ENCODE measurements around the gene ZNF37A.
A peak's percentile ranks its signal among the peaks of the same experiment; 100 is the strongest.
"Not testable (repeated sequence)": the region's sequence is repeated elsewhere in the genome, so short reads cannot be mapped to it uniquely, and the experiment has no call there.

ZNF37A gene

DNA sequence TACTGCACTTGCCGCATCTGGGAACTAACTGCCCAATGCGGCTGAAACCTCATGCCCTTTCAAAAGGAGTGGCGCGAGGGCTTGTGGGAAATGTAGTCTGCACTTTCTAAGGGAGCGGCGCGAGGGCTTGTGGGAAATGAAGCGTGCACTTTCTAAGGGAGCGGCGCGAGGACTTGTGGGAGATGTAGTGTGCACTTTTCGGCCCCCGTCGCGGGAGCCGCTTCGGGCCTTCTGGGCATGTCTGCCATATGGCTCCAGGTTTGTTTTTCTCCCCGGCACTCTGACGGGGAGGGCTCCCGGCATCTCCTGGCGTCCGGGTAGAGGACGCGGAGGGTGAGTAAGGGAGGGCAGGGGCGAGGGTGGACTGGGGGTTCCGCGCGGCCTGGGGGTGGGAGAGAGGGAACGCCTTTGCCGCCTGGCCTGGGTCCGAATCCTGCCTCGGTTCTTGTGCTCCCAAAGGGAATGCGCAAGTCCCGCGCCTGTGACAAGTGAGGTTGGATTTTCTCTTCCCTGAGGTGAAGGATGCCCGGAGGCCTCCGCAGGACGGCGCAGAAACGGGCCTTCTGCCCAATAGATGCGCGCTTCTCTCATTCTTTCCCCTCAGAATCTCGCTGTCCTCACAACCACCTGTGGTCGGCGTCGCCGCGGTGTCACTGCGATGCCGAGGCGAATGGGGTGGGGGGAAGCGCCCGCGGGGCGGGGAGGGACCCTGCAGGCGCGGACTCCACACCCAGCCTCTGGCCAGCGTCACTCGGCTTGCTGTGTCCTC lies at the start of gene ZNF37A:
Gene ZNF37A, plus strand, starts transcription at position 180 of the 769 bp plus-strand sequence. CDS start 2,281 bp downstream, outside the sequence.
- intact Hi-C loops (cut with micrococcal nuclease) = loop anchor here (1.0 to 2.0 kb wide), 4 partner anchors 56 to 237 kb away; partner anchors contain the start of genes ZNF248, ZNF25 and ZNF33A
- peak within 1 kb of the TSS; percentile 90 for H3K4me3 Mint-ChIP-seq
- peaks cover 6% of the 10 kb centered on the region for H3K9me3 Mint-ChIP-seq
- no peaks in the 10 kb centered on the region for H3K27me3 Mint-ChIP-seq
- H3K4me1 Mint-ChIP-seq (ENCODE audit: low read depth) = peaks cover 25% of the 10 kb centered on the region
- peak within 1 kb of the TSS; percentile 93 for H3K27ac Mint-ChIP-seq
- H3K36me3 Mint-ChIP-seq (ENCODE audit: low read depth) = peaks cover 58% of the 10 kb centered on the region

DNA sequence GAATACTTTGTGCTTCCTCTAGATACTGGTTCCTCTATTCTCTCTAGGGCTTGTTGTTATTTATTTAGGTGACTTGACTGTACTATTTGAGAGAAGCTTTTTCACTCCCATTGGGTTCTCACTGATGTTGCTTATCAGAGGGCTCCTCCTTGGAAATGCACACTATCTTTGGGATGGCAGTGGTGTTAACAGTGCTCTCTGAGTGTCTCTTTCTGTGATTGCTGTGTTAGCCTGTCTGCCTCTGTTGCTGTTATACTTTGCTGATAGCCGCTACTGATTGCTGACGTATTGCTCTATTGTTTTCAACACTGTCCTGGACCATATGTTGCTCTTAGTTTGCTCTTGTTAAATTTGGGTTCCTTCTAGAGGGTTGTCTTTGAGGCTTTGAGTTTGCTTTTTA lies 49.0 kb upstream of the ZNF37A start:
- Mint-ChIP-seq H3K9me3 (peaks cover 23% of the 10 kb centered on the region), H3K4me3 (no peak overlapping the region), H3K4me1 (ENCODE audit: low read depth) (no peaks in the 10 kb centered on the region), H3K27ac (no peak overlapping the region), H3K27me3 (no peaks in the 10 kb centered on the region), H3K36me3 (ENCODE audit: low read depth) (peaks cover 81% of the 10 kb centered on the region)
- intact Hi-C loops (cut with micrococcal nuclease) = no loop called here

DNA sequence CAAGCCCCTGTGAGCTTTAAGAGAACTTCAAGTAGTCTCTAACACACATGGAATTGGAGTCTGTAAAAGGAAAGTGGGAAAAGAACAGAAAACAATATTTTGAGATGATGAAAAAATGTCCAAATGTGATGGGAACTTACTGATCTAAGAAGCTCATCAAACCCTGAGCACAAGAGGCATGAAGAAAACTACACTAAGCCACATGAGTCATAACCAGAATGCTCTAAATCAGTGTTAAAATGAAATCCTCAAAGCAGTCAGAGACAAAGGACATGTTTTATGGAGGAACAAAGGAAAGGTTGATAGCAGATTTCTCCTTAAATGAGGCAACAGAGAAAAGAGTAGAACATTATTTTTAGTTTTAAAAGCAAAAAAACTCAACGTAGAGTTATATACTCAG lies 46.5 kb upstream of the ZNF37A start:
- peaks cover 75% of the 10 kb centered on the region for H3K36me3 Mint-ChIP-seq (ENCODE audit: low read depth)
- H3K9me3 Mint-ChIP-seq = peaks cover 25% of the 10 kb centered on the region
- H3K27me3 Mint-ChIP-seq = no peaks in the 10 kb centered on the region
- no peaks in the 10 kb centered on the region for H3K4me1 Mint-ChIP-seq (ENCODE audit: low read depth)
- no peak overlapping the region for H3K4me3 Mint-ChIP-seq
- H3K27ac Mint-ChIP-seq = no peak overlapping the region
- intact Hi-C loops (cut with micrococcal nuclease) = no loop called here

DNA sequence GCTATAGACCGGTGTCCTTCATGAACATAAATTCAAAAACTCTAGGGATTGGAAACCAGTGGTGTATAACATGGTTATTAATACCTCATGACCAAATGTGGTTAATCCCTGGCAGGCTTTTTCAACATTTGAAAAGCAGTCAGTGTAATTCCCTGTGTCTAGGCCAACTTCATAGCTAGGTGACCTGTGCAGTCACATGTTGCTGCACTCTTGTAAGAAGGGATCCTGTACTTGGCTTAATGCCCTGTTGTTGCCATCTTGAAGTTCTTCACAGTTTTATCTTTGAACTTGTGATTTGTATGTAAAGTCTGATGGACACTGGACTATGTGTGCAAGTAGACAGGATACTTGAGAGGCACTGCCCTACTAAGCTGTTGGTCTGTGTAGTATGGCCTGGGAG lies 43.9 kb upstream of the ZNF37A start:
- Mint-ChIP-seq H3K27ac (no peak overlapping the region), H3K36me3 (ENCODE audit: low read depth) (peaks cover 75% of the 10 kb centered on the region), H3K9me3 (peaks cover 47% of the 10 kb centered on the region), H3K4me1 (ENCODE audit: low read depth) (no peaks in the 10 kb centered on the region), H3K4me3 (no peak overlapping the region), H3K27me3 (no peaks in the 10 kb centered on the region)
- intact Hi-C loops (cut with micrococcal nuclease) = no loop called here

DNA sequence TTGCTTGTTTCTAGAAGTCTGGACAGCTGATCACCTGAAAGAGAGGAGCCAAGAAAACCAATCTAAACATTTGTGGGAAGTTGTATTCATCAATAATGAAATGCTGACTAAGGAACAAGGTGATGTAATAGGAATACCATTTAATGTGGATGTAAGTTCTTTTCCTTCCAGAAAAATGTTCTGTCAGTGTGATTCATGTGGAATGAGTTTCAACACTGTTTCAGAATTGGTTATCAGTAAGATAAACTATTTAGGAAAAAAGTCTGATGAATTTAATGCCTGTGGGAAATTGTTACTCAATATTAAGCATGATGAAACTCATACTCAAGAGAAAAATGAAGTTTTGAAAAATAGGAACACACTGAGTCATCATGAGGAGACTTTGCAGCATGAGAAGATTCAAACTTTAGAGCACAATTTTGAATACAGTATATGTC lies 39.8 kb upstream of the ZNF37A start:
- intact Hi-C loops (cut with micrococcal nuclease) = no loop called here
- no peaks in the 10 kb centered on the region for H3K27me3 Mint-ChIP-seq
- peaks cover 59% of the 10 kb centered on the region for H3K9me3 Mint-ChIP-seq
- no peaks in the 10 kb centered on the region for H3K4me1 Mint-ChIP-seq (ENCODE audit: low read depth)
- H3K36me3 Mint-ChIP-seq (ENCODE audit: low read depth) = peaks cover 83% of the 10 kb centered on the region
- no peak overlapping the region for H3K27ac Mint-ChIP-seq
- no peak overlapping the region for H3K4me3 Mint-ChIP-seq

DNA sequence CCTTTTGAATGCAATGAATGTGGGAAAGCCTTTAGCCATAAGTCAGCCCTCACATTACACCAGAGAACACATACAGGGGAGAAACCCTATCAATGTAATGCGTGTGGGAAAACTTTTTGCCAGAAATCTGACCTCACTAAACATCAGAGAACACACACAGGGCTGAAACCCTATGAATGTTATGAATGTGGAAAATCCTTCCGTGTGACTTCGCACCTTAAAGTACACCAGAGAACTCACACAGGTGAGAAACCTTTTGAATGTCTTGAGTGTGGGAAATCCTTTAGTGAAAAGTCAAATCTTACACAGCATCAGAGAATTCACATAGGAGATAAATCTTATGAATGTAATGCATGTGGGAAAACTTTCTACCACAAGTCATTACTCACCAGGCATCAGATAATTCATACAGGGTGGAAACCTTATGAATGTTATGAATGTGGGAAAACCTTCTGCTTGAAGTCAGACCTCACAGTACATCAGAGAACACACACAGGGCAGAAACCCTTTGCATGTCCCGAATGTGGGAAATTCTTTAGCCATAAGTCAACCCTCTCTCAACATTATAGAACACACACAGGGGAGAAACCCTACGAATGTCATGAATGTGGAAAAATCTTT lies 38.8 kb upstream of the ZNF37A start:
- Mint-ChIP-seq H3K36me3 (ENCODE audit: low read depth) (peaks cover 82% of the 10 kb centered on the region), H3K9me3 (peaks cover 53% of the 10 kb centered on the region)
- H3K27ac Mint-ChIP-seq; H3K4me1 Mint-ChIP-seq (ENCODE audit: low read depth); intact Hi-C loops (cut with micrococcal nuclease); H3K27me3 Mint-ChIP-seq; H3K4me3 Mint-ChIP-seq: not testable (repeated sequence)

DNA sequence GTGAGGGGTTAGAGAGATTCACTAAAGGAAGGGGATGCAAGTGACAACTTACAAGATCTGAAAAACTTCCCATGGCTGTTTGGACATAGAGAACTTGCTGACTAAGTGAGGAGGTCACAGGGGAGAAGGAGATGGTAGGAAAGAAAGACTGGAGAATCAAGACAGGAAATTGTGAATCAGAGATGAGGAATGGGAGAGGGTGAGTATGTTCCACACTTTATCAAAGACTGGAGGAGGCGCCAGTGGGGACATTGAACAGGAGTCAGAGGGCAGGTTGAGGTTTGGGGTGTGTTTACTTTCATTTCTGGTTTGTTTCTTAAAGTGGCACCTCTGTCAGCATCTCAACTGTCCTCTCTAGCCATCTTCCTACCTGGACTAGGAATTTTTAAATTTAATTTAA lies 24.5 kb upstream of the ZNF37A start:
- H3K36me3 Mint-ChIP-seq (ENCODE audit: low read depth); H3K27me3 Mint-ChIP-seq; H3K27ac Mint-ChIP-seq; H3K4me3 Mint-ChIP-seq; H3K9me3 Mint-ChIP-seq; intact Hi-C loops (cut with micrococcal nuclease): not testable (repeated sequence)
- H3K4me1 Mint-ChIP-seq (ENCODE audit: low read depth) = peaks cover 12% of the 10 kb centered on the region

DNA sequence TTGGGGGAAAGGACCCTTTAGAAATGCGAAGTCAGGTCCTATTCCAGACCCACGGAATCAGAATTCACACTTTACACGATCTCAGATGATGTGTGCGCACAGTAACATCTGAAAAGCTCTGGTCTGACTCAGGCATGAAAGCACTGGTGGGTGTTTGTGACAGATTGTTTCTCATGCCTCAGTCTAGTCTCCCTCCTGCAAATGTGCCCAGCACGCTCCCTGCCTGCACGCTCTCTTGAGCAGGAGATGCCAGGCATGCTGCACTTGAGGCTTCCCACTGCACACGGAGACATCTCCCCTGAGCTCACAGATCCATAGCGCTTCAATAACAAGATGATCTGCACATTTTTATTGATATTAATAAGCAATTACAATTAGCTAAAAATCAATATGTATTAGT lies 23.6 kb upstream of the ZNF37A start:
- Mint-ChIP-seq H3K36me3 (ENCODE audit: low read depth) (no peaks in the 10 kb centered on the region), H3K4me3 (no peak overlapping the region), H3K4me1 (ENCODE audit: low read depth) (peaks cover 12% of the 10 kb centered on the region), H3K27me3 (no peaks in the 10 kb centered on the region), H3K9me3 (peaks cover 16% of the 10 kb centered on the region), H3K27ac (no peak overlapping the region)
- intact Hi-C loops (cut with micrococcal nuclease) = no loop called here

DNA sequence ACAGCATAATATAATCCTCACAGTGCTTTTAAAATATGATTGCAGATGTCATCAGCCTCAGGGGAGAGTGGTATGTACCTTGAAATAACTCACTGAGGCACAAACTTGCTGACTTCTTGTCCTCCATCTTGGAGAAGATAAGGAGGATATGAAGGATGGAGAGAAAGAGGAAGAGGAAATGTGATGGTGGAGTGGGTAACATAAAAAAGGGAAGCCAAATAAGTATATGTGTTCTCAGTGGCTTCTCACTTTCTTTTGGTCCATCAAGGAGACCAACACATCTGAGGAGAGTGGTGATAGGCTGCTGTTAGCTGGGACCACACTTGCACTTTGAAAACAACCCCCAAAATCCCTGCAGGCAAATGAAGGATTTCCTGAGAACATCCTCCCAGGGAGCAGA lies 21.6 kb upstream of the ZNF37A start:
- Mint-ChIP-seq H3K9me3 (peaks cover 37% of the 10 kb centered on the region), H3K27me3 (no peaks in the 10 kb centered on the region), H3K27ac (no peak overlapping the region), H3K36me3 (ENCODE audit: low read depth) (no peaks in the 10 kb centered on the region), H3K4me1 (ENCODE audit: low read depth) (peaks cover 12% of the 10 kb centered on the region), H3K4me3 (no peak overlapping the region)
- intact Hi-C loops (cut with micrococcal nuclease) = no loop called here

DNA sequence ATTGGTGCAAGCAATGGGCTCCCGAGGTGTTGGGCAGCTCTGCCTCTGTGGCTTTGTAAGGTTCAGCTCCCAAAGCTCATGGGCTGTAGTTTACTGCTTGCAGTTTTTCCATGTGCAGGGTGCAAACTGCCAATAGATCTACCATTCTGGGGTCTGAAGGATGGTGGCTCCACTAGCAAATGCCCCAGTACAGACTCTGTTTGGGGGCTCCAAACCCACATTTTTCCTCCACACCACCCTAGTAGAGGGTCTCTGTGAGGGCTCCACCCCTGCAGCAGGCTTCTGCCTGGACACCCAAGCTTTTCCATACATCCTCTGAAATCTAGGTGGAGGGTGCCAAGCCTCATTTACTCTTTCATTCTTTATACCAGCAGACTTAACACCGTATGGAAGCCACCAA lies 17.4 kb upstream of the ZNF37A start:
- Mint-ChIP-seq H3K27me3 (no peaks in the 10 kb centered on the region), H3K9me3 (peaks cover 45% of the 10 kb centered on the region), H3K4me1 (ENCODE audit: low read depth) (peaks cover 6% of the 10 kb centered on the region), H3K36me3 (ENCODE audit: low read depth) (no peaks in the 10 kb centered on the region), H3K4me3 (no peak overlapping the region), H3K27ac (no peak overlapping the region)
- intact Hi-C loops (cut with micrococcal nuclease) = no loop called here

DNA sequence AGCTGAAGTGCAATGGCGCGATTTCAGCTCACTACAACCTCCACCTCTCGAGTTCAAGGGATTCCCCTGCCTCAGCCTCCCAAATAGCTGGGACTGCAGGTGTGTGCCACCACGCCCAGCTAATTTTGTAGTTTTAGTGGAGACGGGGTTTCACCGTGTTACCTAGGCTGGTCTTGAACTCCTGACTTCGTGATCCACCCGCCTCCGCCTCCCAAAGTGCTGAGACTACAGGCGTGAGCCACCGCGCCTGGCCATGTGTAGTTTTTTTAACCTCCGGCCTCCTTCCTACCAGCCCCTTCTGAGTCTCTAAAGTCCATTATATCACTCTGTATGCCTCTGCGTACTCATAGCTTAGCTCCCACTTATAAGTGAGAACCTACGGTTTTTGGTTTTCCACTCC lies 819 bp upstream of the ZNF37A start:
- Mint-ChIP-seq H3K4me3 (peak overlapping the region; percentile 90), H3K36me3 (ENCODE audit: low read depth) (peaks cover 48% of the 10 kb centered on the region), H3K27ac (peak overlapping the region; percentile 93), H3K4me1 (ENCODE audit: low read depth) (peaks cover 25% of the 10 kb centered on the region)
- intact Hi-C loops (cut with micrococcal nuclease); H3K9me3 Mint-ChIP-seq; H3K27me3 Mint-ChIP-seq: not testable (repeated sequence)

DNA sequence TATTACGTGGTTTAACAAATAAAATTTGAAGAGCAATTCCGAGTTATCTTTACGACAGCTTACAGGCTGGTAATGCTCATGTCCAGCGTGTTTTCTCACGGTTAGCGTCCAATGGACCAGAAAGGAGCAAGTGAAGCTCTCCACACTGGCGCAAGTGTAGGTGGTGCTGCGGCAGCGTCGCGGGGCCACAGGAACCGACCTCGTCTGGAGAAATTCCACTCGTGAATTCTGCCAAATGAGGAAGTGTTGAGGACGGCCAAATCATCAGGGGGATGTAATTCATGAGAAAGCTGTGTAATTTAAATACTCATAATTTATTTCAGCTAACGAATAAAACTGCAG lies 350 bp upstream of the ZNF37A start:
- peaks cover 25% of the 10 kb centered on the region for H3K4me1 Mint-ChIP-seq (ENCODE audit: low read depth)
- peak overlapping the region; percentile 93 for H3K27ac Mint-ChIP-seq
- H3K9me3 Mint-ChIP-seq = peaks cover under 1% of the 10 kb centered on the region
- intact Hi-C loops (cut with micrococcal nuclease) = loop anchor here (1.0 to 2.0 kb wide), 4 partner anchors 55 to 236 kb away; partner anchors contain the start of genes ZNF248, ZNF25 and ZNF33A
- peaks cover 53% of the 10 kb centered on the region for H3K36me3 Mint-ChIP-seq (ENCODE audit: low read depth)
- no peaks in the 10 kb centered on the region for H3K27me3 Mint-ChIP-seq
- H3K4me3 Mint-ChIP-seq = peak overlapping the region; percentile 90

DNA sequence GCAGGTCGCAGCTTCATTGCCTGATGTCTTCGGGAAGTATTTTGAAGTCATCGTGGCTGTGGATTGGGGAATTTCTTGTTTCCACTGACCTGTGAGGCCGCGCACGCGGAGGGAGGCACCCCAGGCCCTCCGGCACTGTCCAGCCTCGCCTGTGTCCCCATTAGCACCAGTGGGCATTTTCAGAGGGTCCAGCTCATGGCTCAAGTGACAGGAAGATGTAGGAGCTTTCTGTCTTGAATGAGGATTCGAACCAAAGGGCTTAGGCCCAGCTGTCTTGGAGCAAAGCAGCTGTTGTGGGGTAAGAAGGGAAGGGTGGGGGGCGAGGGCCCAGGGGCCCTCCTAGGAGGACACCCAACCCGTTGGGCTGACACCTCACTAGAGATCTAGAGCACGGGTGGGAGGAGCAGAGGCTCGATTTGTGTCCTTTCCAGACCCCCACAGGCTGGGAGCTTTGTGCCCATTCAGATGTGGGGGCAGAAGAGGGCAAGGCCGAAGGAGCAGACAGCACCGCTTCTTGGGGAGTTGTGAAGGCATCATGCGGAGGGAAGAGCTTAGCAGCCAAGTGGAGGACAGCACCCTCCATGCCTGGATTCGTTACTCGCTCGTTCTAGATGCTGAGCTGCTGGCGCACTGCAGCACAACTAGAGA lies 914 bp downstream of the ZNF37A start:
- intact Hi-C loops (cut with micrococcal nuclease) = loop anchor here (1.0 to 2.0 kb wide), 4 partner anchors 56 to 238 kb away; partner anchors contain the start of genes ZNF248, ZNF25 and ZNF33A
- Mint-ChIP-seq H3K27ac (peak overlapping the region; percentile 93), H3K4me3 (peak overlapping the region; percentile 90), H3K36me3 (ENCODE audit: low read depth) (peaks cover 65% of the 10 kb centered on the region), H3K4me1 (ENCODE audit: low read depth) (peaks cover 25% of the 10 kb centered on the region), H3K27me3 (no peaks in the 10 kb centered on the region), H3K9me3 (peaks cover 13% of the 10 kb centered on the region)

DNA sequence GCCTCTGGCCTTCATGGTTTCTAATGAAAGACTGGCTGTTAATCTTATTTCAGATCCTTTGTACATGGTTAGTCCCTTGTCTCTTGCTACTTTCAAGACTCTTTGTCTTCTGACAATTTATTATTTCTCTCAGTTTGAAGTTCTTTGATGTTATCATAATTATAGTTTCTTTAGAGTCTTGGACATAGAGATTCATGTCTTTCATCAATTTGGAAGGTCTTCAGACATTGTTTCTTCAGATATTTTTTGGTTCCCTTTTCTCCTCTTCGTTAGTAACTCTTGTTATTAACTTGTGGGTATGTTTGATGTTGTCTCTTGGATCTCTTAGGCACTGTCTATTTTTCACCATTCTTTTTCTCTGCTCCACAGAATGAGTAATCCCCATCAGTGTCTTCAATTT lies 8.7 kb downstream of the ZNF37A start:
- no peaks in the 10 kb centered on the region for H3K27me3 Mint-ChIP-seq
- intact Hi-C loops (cut with micrococcal nuclease) = no loop called here
- H3K4me1 Mint-ChIP-seq (ENCODE audit: low read depth) = peaks cover 2% of the 10 kb centered on the region
- H3K27ac Mint-ChIP-seq = no peak overlapping the region
- H3K36me3 Mint-ChIP-seq (ENCODE audit: low read depth) = peaks cover 95% of the 10 kb centered on the region
- H3K9me3 Mint-ChIP-seq = peaks cover 80% of the 10 kb centered on the region
- no peak overlapping the region for H3K4me3 Mint-ChIP-seq
